Measurements from ENCODE around the gene BAHD1.

Gene BAHD1

DNA sequence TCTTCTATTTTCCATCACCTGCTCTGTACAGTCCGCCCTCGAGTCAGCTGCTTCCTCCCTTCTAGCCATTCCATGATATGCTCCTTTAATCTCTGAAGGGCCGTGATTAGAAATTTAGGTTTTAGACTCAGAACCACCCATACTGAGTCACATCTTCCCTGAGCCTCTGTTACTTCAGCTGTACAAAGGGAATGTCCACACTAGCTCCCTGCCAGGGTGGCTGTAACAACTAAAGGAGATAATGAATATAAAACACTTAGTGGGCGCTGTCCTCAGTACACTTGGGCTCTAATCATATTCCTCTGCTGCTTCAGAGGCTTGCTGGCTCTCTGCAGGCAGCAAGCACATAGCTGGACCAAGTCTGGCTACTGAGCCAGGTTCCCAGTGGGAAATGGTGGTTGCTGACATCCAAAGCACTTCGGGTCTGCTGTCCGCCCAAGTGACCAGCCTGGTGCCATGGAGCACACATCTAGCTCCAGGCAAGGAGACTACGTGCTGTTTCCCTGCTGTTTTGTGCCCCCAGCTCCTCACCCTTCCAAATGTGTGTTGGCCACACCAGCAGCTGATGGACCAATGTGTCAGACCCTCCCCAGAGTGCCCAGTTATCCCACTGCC, 29.1 kb downstream of the BAHD1 start:
- DNase-seq, result no peak

GRCh38 chr15:40470423-40471104, 29.8 kb downstream of the BAHD1 start, which contains the start of gene CHST14:
TSS of gene CHST14 (plus strand) at chr15:40470984. CDS start at chr15:40471214, 230 bp downstream.
- peak; percentile 78 for DNase-seq

- peak; percentile 56 for DNase-seq
These were observed 30.5 kb downstream of the BAHD1 start for GRCh38 chr15:40471105-40471807.

DNA sequence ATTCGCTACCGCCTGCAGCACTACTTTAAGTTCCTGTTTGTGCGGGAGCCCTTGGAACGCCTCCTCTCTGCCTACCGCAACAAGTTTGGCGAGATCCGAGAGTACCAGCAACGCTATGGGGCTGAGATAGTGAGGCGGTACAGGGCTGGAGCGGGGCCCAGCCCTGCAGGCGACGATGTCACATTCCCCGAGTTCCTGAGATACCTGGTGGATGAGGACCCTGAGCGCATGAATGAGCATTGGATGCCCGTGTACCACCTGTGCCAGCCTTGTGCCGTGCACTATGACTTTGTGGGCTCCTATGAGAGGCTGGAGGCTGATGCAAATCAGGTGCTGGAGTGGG, 31.0 kb downstream of the BAHD1 start:
- DNase-seq, result no peak

GRCh38 chr15:40472171-40472727, 31.5 kb downstream of the BAHD1 start:
- no peak for DNase-seq

- no peak for DNase-seq
These were observed 33.8 kb downstream of the BAHD1 start for GRCh38 chr15:40474581-40474980.

GRCh38 chr15:40477642-40478327, 37.0 kb downstream of the BAHD1 start:
- no peak for DNase-seq

DNA sequence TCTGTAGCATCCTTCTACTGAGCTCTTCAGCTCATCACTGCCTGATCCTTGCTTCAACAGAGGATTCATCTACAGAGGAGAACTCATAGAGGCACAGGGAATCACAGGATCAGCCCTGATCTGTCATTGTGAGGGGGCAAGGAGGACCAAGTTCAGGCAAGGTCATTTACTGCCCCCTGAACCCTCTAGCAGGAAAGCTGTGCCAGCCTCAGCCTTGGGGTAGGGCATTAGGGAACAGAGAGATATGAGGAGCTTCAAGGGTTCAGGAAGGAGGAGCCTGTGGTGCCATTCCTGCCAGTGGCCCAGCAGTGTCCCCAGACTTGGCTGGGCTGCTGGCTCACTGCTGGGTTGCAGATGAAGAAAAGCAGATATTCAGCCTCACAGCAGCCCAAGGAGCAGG, 38.3 kb downstream of the BAHD1 start:
- no peak for DNase-seq

- DNase-seq, result no peak
These were observed 40.8 kb downstream of the BAHD1 start for GRCh38 chr15:40481341-40482074.

- no peak for DNase-seq
These were observed 43.2 kb downstream of the BAHD1 start for GRCh38 chr15:40483919-40484318.

GRCh38 chr15:40486066-40486770, 45.5 kb downstream of the BAHD1 start:
- no peak for DNase-seq

GRCh38 chr15:40487816-40488682, 47.3 kb downstream of the BAHD1 start:
- DNase-seq, result no peak

GRCh38 chr15:40489274-40490175, 48.8 kb downstream of the BAHD1 start:
- DNase-seq, result no peak

GRCh38 chr15:40493089-40493840, 52.5 kb downstream of the BAHD1 start:
- DNase-seq, result no peak

DNA sequence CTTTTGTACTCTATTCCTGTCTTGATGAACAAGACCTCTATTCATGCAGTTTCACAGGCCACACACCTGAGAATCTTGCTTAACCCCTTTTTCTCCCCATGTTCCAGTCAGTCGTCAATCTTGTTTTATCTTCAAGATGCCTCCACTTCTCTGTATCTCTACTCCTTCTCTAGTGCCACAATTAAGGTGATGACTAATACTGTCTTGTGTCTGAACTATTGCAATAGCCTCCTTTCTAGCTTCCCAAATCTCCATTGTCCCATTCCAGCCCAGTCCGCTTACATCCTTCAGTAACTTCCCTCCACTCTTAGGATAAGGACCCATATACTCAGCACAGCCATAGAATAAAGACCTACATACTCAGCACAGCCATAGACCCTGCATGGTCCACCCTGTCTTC, 54.8 kb downstream of the BAHD1 start:
- no peak for DNase-seq

GRCh38 chr15:40498418-40498817, 57.7 kb downstream of the BAHD1 start:
- no peak for DNase-seq

DNA sequence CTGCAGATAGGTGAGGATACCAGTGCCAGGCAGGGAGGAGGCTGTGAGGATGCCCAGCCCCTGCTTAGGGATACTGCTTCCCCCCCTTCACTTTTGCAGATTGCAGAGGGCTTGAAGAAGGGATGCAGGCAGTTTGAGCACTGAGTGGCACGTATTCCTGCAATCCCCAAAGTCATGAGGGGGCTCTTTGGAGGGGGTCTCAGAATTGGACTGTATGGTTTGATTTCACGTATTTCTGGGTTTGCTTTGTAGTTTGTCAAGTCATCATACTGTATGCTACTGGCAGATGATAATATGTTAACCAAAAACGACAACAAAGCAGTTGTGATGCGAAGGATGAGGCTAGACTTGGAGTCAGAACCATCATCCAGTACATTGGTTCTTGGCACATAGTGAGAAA, 58.1 kb downstream of the BAHD1 start:
- no peak for DNase-seq

DNA sequence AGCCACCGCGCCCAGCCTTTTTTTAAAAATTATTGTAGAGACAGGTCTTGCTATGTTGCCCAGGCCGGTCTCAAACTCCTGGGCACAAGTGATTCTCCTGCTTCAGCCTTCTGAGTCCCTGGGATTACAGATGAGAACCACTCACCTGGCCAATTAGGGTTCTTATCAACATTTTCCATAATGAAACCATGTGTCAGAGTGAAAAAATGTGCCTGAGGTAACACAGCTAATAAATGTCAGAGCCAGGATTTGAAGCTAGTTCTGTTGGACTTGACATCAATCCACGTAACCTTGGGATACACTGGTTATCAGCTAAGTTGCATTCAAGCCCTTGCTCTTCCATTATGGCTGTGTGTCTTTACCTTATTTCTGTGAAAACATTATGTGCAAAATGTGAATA, 59.2 kb downstream of the BAHD1 start:
- DNase-seq, result no peak

All from femur (tissue), 1 donor.